ENCODE results near the gene C1orf167.

GRCh38 chr1:11837767-11838348 is 75.9 kb downstream of the C1orf167 start:
- TF ChIP-seq CTCF (conservative IDR thresholded peaks at IDR 0.05 in 1 of 2, IDR thresholded peaks at IDR 0.05 in 1 of 2; ENCODE audit: extremely low read depth in 1 of 2, insufficient read depth in 1 of 2, low read depth in 1 of 2, low read length in 2 of 2) (no peak), EZH2 (IDR thresholded peaks at IDR 0.05; ENCODE audit: borderline replicate concordance, low read length) (no peak)

Data from mammary epithelial cell (primary cell).